ENCODE results near the gene SKAP2. TPM values are rescaled to one million over a fixed set of nuclear protein-coding genes. Genes with fewer than 3 reads are reported as not detected.
A peak's percentile ranks its signal among the peaks of the same experiment; 100 is the strongest.

The SKAP2 gene
- total and polyA plus RNA-seq, 2 of the 13 experiments (the other 11 are each of a cell fraction or from before 2014, with no cell fraction given) = 3.6 to 12.9 TPM

- ChIA-PET CTCF (ENCODE audit: low intra/inter-chr PET ratio, low total read pairs) (no interaction called here), POLR2A (no interaction called here)
- peak; percentile 39; the same call in 1 of the 2 replicates for TF ChIP-seq CEBPB (IDR thresholded peaks at IDR 0.05; ENCODE audit: borderline replicate concordance, low read depth, low read length)
- TF ChIP-seq ZNF781 (CRISPR knock-in tag; IDR thresholded peaks at IDR 0.05; ENCODE audit: borderline replicate concordance, not compliant biosample characterization) = no peak
- TF ChIP-seq IRF1 (CRISPR knock-in tag; IDR thresholded peaks at IDR 0.05; ENCODE audit: low read depth) = no peak
- Histone ChIP-seq H3K4me3 (replicated peaks in 1 of 3; ENCODE audit: insufficient read depth in 1 of 3, low read depth in 2 of 3, low read length in 3 of 3) (no peak overlapping the region), H3K27ac (ENCODE audit: extremely low read length, insufficient read depth, low read length) (no peak overlapping the region), H3K27me3 (ENCODE audit: control insufficient read depth in 1 of 2, insufficient read depth in 2 of 2, low read length in 2 of 2) (no peaks in the 10 kb centered on the region), H4K20me1 (ENCODE audit: insufficient read depth, low read length) (no peaks in the 10 kb centered on the region; the same call in 1 of the 2 replicates), H3K79me2 (ENCODE audit: insufficient read depth, low read length) (no peaks in the 10 kb centered on the region), H3K9ac (ENCODE audit: insufficient read depth, low read depth, low read length) (no peak overlapping the region), H2AFZ (ENCODE audit: low read length) (no peak overlapping the region), H3K4me1 (ENCODE audit: insufficient read depth, low read length) (peaks cover 15% of the 10 kb centered on the region; the same call in 1 of the 2 replicates), H3K9me3 (ENCODE audit: low read length) (no peaks in the 10 kb centered on the region), H3K36me3 (replicated peaks in 1 of 2; ENCODE audit: control insufficient read depth in 1 of 2, insufficient read depth in 2 of 2, low read length in 2 of 2) (no peaks in the 10 kb centered on the region), H3K4me2 (ENCODE audit: low read depth, low read length) (no peak overlapping the region)
- ATAC-seq = no peak
- intact Hi-C loops (cut with micrococcal nuclease; ENCODE audit: unreplicated experiment) (no loop called here), in situ Hi-C loops (cut with HindIII; ENCODE audit: extremely low pct_ligation_motif_present, low pct_unique_long_range_greater_than_20kb) (no loop called here)
- DNase-seq (ENCODE audit: low spot score) = no peak
- BruUV-seq (replicated peaks) = no TSS peak
- FAIRE-seq = no peak
These were observed 47.9 kb upstream of the SKAP2 start for GRCh38 chr7:26912338-26912737.

- no peaks in the 10 kb centered on the region for H3K79me2 ChIP-seq (ENCODE audit: insufficient read depth, low read length)
- H3K4me2 ChIP-seq (ENCODE audit: low read depth, low read length) = no peak overlapping the region
- CTCF ChIA-PET (ENCODE audit: low intra/inter-chr PET ratio, low total read pairs) = no interaction called here
- ATAC-seq (peak; percentile 54; the same call in 1 of the 3 replicates), FAIRE-seq (no peak), DNase-seq (ENCODE audit: low spot score) (peak; percentile 18)
- no peaks in the 10 kb centered on the region; the same call in 1 of the 2 replicates for H4K20me1 ChIP-seq (ENCODE audit: insufficient read depth, low read length)
- H3K4me1 ChIP-seq (ENCODE audit: insufficient read depth, low read length) = peaks cover 20% of the 10 kb centered on the region
- no peaks in the 10 kb centered on the region for H3K9me3 ChIP-seq (ENCODE audit: low read length)
- in situ Hi-C loops (cut with HindIII; ENCODE audit: extremely low pct_ligation_motif_present, low pct_unique_long_range_greater_than_20kb) (no loop called here), intact Hi-C loops (cut with micrococcal nuclease; ENCODE audit: unreplicated experiment) (no loop called here)
- H3K36me3 ChIP-seq (replicated peaks in 1 of 2; ENCODE audit: control insufficient read depth in 1 of 2, insufficient read depth in 2 of 2, low read length in 2 of 2) = no peaks in the 10 kb centered on the region
- WGBS (ENCODE audit: low lambda C conversion rate) = 34% methylated on average over 4 of the region's 4 CpGs
- no peak overlapping the region for H3K9ac ChIP-seq (ENCODE audit: insufficient read depth, low read depth, low read length)
- H2AFZ ChIP-seq (ENCODE audit: low read length) = no peak overlapping the region
- H3K27me3 ChIP-seq (ENCODE audit: control insufficient read depth in 1 of 2, insufficient read depth in 2 of 2, low read length in 2 of 2) = no peaks in the 10 kb centered on the region
- BruUV-seq (replicated peaks) = no TSS peak
- H3K27ac ChIP-seq (ENCODE audit: extremely low read length, insufficient read depth, low read length) = no peak overlapping the region
- no peak overlapping the region for H3K4me3 ChIP-seq (replicated peaks in 1 of 3; ENCODE audit: insufficient read depth in 1 of 3, low read depth in 2 of 3, low read length in 3 of 3)
- POLR2A ChIA-PET = no interaction called here
- TF ChIP-seq ZNF317 (CRISPR knock-in tag; IDR thresholded peaks at IDR 0.05) = no peak
- no peak for TF ChIP-seq NFKBIZ (CRISPR knock-in tag; IDR thresholded peaks at IDR 0.05)
- TF ChIP-seq TOE1 (CRISPR knock-in tag; IDR thresholded peaks at IDR 0.05) = no peak
- TF ChIP-seq ZNF816 (CRISPR knock-in tag; IDR thresholded peaks at IDR 0.05; ENCODE audit: borderline replicate concordance) = no peak
- TF ChIP-seq ARNTL (CRISPR knock-in tag; IDR thresholded peaks at IDR 0.05) = no peak
- TF ChIP-seq ARID5B (CRISPR knock-in tag; IDR thresholded peaks at IDR 0.05) = peak; percentile 79
- peak; percentile 72 for TF ChIP-seq NR2F6 (IDR thresholded peaks at IDR 0.05)
- TF ChIP-seq NR2F6 (CRISPR knock-in tag; IDR thresholded peaks at IDR 0.05) = peak; percentile 89
- TF ChIP-seq THAP9 (CRISPR knock-in tag; IDR thresholded peaks at IDR 0.05; ENCODE audit: borderline replicate concordance) = no peak
These were observed 45.8 kb upstream of the SKAP2 start for GRCh38 chr7:26910221-26910620.
